Large intestine (tissue), 3 donors: ENCODE data around the gene ENGASE. TPM values are rescaled to one million over a fixed set of nuclear protein-coding genes. Genes with fewer than 3 reads are reported as not detected.
A peak's percentile ranks its signal among the peaks of the same experiment; 100 is the strongest.

Experiments
- DNase-seq, 2 donors: peaks; one replicate each; pipeline versions ENCODE4 v3.0.0 to v3.0.0-alpha.2; 2013
- H3K27ac ChIP-seq: one replicate; pipeline ENCODE4 v1.5.1; 2013; ENCODE audit warnings: low read length
- H3K27me3 ChIP-seq: 2 replicates; pipeline ENCODE4 v1.6.1; 2013; ENCODE audit warnings: low read length; ENCODE audit not compliant: control insufficient read depth, insufficient read depth
- H3K36me3 ChIP-seq: 2 replicates; pipeline ENCODE4 v1.6.1; 2013; ENCODE audit warnings: low read length; ENCODE audit not compliant: control insufficient read depth, insufficient read depth
- H3K4me1 ChIP-seq: one replicate; pipeline ENCODE4 v1.6.1; 2013; ENCODE audit warnings: low read length; ENCODE audit not compliant: control insufficient read depth, insufficient read depth
- H3K4me3 ChIP-seq: one replicate; pipeline ENCODE4 v1.5.1; 2013; ENCODE audit warnings: low read length
- H3K9me3 ChIP-seq: one replicate; pipeline ENCODE4 v1.6.1; 2013; ENCODE audit warnings: mild to moderate bottlenecking, low read depth, low read length, moderate library complexity; ENCODE audit not compliant: control insufficient read depth
- WGBS: methylation state at CpG from one replicate; pipeline ENCODE4 v1.1.5; 2013; ENCODE audit warnings: low lambda C conversion rate; ENCODE audit not compliant: insufficient coverage; 5-methylcytosine and 5-hydroxymethylcytosine counted together
- polyA plus RNA-seq: library from polyadenylated mRNA; unstranded; fragments of 120-200 nt; gene quantifications from one replicate; pipeline ENCODE4 v1.2.1, GENCODE V29; 2013

The ENGASE gene
- polyA plus RNA-seq, 1 donor = 78.0 TPM

- Histone ChIP-seq H3K27ac (no peak overlapping the region), H3K9me3 (no peaks in the 10 kb centered on the region), H3K27me3 (peaks cover 17% of the 10 kb centered on the region), H3K4me1 (no peaks in the 10 kb centered on the region), H3K4me3 (no peak overlapping the region), H3K36me3 (no peaks in the 10 kb centered on the region)
- DNase-seq = no peak
- 100% methylated on average over 1 of the region's 26 CpGs for WGBS
Observed at GRCh38 chr17:79108232-79108850, 33.7 kb downstream of the ENGASE start.

DNA sequence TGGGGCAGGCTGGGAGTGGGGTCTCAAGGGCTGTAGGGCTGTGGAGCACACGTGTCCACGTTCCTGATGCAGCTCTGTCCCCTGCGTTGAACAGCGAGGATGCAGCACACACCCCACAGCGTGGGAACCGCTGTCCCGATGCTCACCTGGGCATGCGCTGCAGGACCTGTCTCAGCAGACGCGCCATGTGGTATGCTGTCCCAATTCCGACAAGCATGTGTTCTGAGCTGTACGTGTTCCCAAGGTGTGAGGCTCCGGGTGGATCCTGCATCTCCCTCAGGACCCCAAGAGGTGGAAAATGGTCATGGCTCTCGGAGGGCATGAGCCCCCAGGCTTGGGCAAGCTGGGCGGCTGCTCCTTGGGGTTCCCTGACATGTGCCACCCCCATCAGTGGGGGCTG lies 34.2 kb downstream of the ENGASE start:
- H3K27ac ChIP-seq = no peak overlapping the region
- H3K4me3 ChIP-seq = no peak overlapping the region
- no peaks in the 10 kb centered on the region for H3K9me3 ChIP-seq
- no peaks in the 10 kb centered on the region for H3K36me3 ChIP-seq
- H3K27me3 ChIP-seq = peaks cover 16% of the 10 kb centered on the region
- WGBS = no CpG with 5 or more reads among the region's 15 CpGs
- H3K4me1 ChIP-seq = peaks cover under 1% of the 10 kb centered on the region
- no peak for DNase-seq

DNA sequence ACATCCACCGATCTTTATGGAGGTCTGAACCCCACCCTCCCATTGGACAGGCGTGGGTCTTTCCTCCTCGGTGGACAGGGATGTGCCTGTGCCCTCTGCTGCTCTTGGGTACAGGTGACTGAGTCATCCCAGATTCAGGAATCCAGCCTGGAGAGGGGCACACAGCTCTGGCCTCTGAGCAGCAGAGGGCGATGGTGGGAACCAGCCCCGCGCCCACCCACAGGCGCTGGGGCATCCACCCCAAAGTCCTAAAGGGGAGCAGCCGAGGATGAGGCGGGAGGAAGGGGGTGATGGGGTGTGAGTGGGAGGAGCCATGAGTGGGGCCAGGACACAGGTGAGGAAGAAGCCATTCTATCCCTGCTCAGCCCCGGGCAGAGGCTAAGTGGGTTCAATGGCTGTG lies 35.0 kb downstream of the ENGASE start:
- no peaks in the 10 kb centered on the region for H3K36me3 ChIP-seq
- peaks cover 7% of the 10 kb centered on the region for H3K4me1 ChIP-seq
- peaks cover 11% of the 10 kb centered on the region for H3K27me3 ChIP-seq
- no CpG with 5 or more reads among the region's 10 CpGs for WGBS
- DNase-seq = no peak
- H3K9me3 ChIP-seq = no peaks in the 10 kb centered on the region
- H3K27ac ChIP-seq = no peak overlapping the region
- no peak overlapping the region for H3K4me3 ChIP-seq

DNA sequence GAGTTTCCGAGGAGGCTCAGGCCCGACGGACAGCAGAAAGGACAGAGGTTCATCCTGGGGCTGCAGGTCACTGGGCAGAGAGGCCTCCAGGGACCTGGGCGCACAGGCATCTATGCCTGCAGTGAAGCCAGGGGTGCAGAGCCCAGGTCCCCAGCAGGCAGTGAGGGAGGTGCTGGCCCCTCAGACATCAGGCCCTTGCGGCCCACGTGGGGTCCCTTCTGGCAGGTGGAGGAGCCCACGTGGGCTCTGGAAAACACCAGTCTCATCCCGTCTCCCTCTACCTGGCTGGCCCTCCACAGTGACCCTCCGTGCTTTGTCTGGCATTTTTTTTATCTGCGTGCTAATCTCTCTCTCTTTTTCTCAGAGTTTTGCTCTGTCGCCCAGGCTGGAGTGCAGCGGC lies 36.5 kb downstream of the ENGASE start:
- H3K4me3 ChIP-seq = no peak overlapping the region
- H3K27me3 ChIP-seq = peaks cover 8% of the 10 kb centered on the region
- H3K27ac ChIP-seq = no peak overlapping the region
- no peak for DNase-seq
- no peaks in the 10 kb centered on the region for H3K36me3 ChIP-seq
- H3K9me3 ChIP-seq = no peaks in the 10 kb centered on the region
- no CpG with 5 or more reads among the region's 12 CpGs for WGBS
- peaks cover 15% of the 10 kb centered on the region for H3K4me1 ChIP-seq

- H3K36me3 ChIP-seq = no peaks in the 10 kb centered on the region
- DNase-seq = no peak
- peaks cover 14% of the 10 kb centered on the region for H3K27me3 ChIP-seq
- no peak overlapping the region for H3K27ac ChIP-seq
- H3K9me3 ChIP-seq = no peaks in the 10 kb centered on the region
- WGBS = no CpG with 5 or more reads among the region's 11 CpGs
- peaks cover 15% of the 10 kb centered on the region for H3K4me1 ChIP-seq
- H3K4me3 ChIP-seq = no peak overlapping the region
Observed at GRCh38 chr17:79112471-79112870, 37.8 kb downstream of the ENGASE start.

- H3K4me3 ChIP-seq = no peak overlapping the region
- H3K9me3 ChIP-seq = no peaks in the 10 kb centered on the region
- H3K4me1 ChIP-seq = peaks cover 15% of the 10 kb centered on the region
- peaks cover 22% of the 10 kb centered on the region for H3K27me3 ChIP-seq
- no CpG with 5 or more reads among the region's 17 CpGs for WGBS
- H3K36me3 ChIP-seq = no peaks in the 10 kb centered on the region
- no peak overlapping the region for H3K27ac ChIP-seq
- DNase-seq = no peak
Observed at GRCh38 chr17:79113699-79114457, 39.3 kb downstream of the ENGASE start.

- no peaks in the 10 kb centered on the region for H3K36me3 ChIP-seq
- peak; percentile 36 to 52 for DNase-seq
- H3K4me3 ChIP-seq = no peak overlapping the region
- H3K27ac ChIP-seq = no peak overlapping the region
- H3K27me3 ChIP-seq = peaks cover 30% of the 10 kb centered on the region
- no CpG with 5 or more reads among the region's 30 CpGs for WGBS
- H3K4me1 ChIP-seq = peaks cover 15% of the 10 kb centered on the region
- H3K9me3 ChIP-seq = no peaks in the 10 kb centered on the region
Observed at GRCh38 chr17:79114458-79115301, 40.1 kb downstream of the ENGASE start.

GRCh38 chr17:79115487-79115886 lies 40.9 kb downstream of the ENGASE start:
- Histone ChIP-seq H3K27me3 (peaks cover 32% of the 10 kb centered on the region), H3K4me1 (peaks cover 15% of the 10 kb centered on the region), H3K27ac (no peak overlapping the region), H3K36me3 (no peaks in the 10 kb centered on the region), H3K9me3 (no peaks in the 10 kb centered on the region), H3K4me3 (no peak overlapping the region)
- DNase-seq = no peak
- no CpG with 5 or more reads among the region's 22 CpGs for WGBS

DNA sequence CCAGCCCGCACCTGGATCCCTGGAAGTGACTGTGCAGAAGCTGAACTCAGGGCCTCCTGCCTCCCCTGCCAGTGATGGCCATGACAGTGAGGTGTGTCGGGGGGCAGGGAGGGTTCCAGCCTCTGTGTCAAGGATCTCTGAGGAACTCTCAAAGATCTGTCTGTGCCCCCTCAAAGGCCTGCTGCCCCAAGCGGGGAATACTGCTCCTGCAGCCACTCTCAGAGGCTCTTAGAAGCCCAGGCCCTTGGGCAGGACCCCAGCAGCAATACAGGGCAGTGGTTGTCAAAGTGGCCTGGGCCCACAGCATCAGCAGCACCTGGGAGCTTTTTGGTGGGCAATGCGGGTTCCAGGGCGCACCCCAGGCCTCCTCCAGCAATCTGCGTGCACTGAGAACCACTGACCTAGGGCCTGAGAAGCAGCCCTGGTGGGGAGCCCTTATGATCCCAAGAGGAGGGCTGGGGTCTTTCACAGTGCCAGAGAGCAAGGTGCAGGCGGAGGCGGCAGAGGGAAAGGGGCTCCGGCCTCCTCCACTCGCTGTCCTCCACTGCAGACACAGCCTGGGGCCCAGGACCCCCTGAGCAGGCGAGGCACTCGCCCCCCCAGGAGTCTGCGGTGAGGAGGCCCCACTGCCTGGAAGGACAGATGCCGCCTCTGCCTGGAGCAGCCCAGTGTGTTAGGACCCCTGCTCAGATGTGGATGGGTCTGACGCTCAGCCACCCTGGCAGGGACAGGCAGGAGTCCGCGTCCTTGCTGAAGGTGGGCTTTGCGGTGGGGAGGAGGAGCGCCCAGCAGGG lies 42.1 kb downstream of the ENGASE start:
- DNase-seq = no peak
- Histone ChIP-seq H3K27me3 (peaks cover 40% of the 10 kb centered on the region), H3K4me3 (no peak overlapping the region), H3K9me3 (no peaks in the 10 kb centered on the region), H3K27ac (no peak overlapping the region), H3K4me1 (peaks cover 15% of the 10 kb centered on the region), H3K36me3 (no peaks in the 10 kb centered on the region)
- no CpG with 5 or more reads among the region's 19 CpGs for WGBS
